OCI-LY3 (cell line): Measurements from ENCODE around the gene POLDIP3.

Source experiments
- CTCF ChIP-seq: fragments of 200-600, 300-600 bp; sonication (generic); IDR thresholded peaks from 2 replicates; pipeline ENCODE4 v1.5.1; 2014; ENCODE audit warnings: antibody characterized with exemption, low read length, low read depth
- EZH2phosphoT487 ChIP-seq: fragments of 200-600 bp; shearing (Covaris generic); IDR thresholded peaks from 2 replicates; pipeline ENCODE4 v1.6.1; 2018; ENCODE audit warnings: antibody characterized with exemption, mixed run types, low read depth

GRCh38 chr22:42641801-42642413 is 27.2 kb upstream of the POLDIP3 start:
- TF ChIP-seq EZH2phosphoT487 (no peak), CTCF (no peak)
